ENCODE measurements around the gene PRIMA1. TPM values are rescaled to one million over a fixed set of nuclear protein-coding genes. Genes with fewer than 3 reads are reported as not detected.

PRIMA1 gene
- total RNA-seq, 2 donors from 2014 or later = not detected

DNA sequence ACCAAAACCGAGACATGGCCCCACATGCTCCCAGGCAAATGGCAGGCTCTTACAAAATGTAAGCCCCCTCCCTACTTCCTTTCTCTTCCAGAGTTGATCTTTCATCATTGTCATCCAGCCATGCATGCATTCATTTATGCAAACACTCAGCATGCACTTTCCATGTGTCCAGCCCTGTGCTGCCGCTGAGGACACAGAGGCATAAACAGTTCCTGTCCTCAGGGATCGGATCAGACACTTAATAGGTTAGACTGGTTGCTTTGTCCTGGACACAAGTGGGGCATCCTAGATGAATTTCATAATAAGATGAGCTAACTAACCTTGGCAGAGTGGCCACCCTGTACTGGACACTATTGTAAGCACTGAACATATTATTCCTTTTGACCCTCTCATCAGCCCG lies 23.1 kb downstream of the PRIMA1 start:
- H3K36me3 Mint-ChIP-seq (ENCODE audit: insufficient read depth in 2 of 2) = no peaks in the 10 kb centered on the region
- DNase-seq = no peak
- no peak for ATAC-seq (replicated peaks in 1 of 2)
- no peaks in the 10 kb centered on the region for H3K9me3 Mint-ChIP-seq
- no peaks in the 10 kb centered on the region for H3K4me1 Mint-ChIP-seq (ENCODE audit: low read depth)
- no peak overlapping the region for H3K27ac Mint-ChIP-seq
- H3K4me3 Mint-ChIP-seq = no peak overlapping the region
- peaks cover 20% of the 10 kb centered on the region for H3K27me3 Mint-ChIP-seq (ENCODE audit: low read depth)

DNA sequence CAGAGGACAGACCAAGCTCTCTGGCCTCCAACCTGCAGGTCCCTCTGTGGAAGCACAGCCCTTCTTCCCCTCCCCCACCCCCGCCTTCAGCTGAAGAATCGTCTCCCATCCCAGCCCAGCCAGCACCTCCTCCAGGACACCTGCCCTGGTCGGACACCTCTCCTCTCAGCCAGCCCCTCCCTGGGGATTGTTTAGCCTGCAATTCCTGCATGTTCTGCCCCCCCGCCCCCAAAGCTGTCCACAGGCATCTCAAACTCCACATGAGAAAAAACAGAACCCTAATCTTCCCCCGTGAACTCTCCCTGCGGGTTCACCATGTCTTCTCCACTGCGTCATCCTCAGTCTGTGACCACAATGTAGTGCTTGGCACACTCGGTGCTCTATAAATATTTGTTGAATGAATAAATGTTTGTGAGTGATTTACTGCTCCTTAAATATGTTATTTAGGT lies 24.1 kb downstream of the PRIMA1 start:
- H3K36me3 Mint-ChIP-seq (ENCODE audit: insufficient read depth in 2 of 2) = no peaks in the 10 kb centered on the region
- H3K27ac Mint-ChIP-seq = no peak overlapping the region
- no peaks in the 10 kb centered on the region for H3K4me1 Mint-ChIP-seq (ENCODE audit: low read depth)
- H3K27me3 Mint-ChIP-seq (ENCODE audit: low read depth) = peaks cover 29% of the 10 kb centered on the region
- H3K9me3 Mint-ChIP-seq = no peaks in the 10 kb centered on the region
- H3K4me3 Mint-ChIP-seq = no peak overlapping the region
- DNase-seq (no peak), ATAC-seq (replicated peaks in 1 of 2) (no peak)

DNA sequence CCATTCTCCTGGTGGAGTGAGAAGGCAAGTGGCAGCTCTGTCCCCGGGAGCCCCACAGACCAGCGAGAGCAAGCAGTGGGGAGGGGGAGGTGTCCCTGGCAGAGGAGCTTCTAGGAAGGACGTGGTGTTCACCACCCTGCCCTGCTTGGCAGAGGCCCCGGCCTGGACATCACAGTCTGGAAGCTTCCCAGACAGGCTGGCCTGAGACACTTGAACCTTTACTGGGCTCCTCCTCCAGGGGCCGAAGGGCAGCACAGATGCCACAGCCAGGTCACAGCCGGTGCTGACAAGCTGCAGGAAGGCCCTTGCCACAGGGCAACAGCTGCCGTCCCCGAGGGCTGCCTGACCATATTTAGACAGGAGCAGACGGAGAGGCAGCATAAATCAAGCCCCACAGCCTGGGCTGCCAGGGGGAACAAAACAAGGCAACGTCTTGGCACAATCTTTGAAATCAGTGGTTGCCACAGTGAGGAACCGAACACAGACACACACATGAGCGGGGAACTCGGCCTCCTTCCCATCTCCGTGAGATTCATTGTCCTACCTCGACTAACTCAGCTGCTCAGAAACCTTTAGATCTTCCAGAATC lies 28.5 kb downstream of the PRIMA1 start:
- H3K9me3 Mint-ChIP-seq = no peaks in the 10 kb centered on the region
- H3K4me1 Mint-ChIP-seq (ENCODE audit: low read depth) = no peaks in the 10 kb centered on the region
- peaks cover 29% of the 10 kb centered on the region for H3K27me3 Mint-ChIP-seq (ENCODE audit: low read depth)
- no peak overlapping the region for H3K4me3 Mint-ChIP-seq
- H3K36me3 Mint-ChIP-seq (ENCODE audit: insufficient read depth in 2 of 2) = no peaks in the 10 kb centered on the region
- DNase-seq = no peak
- no peak for ATAC-seq (replicated peaks in 1 of 2)
- H3K27ac Mint-ChIP-seq = no peak overlapping the region

DNA sequence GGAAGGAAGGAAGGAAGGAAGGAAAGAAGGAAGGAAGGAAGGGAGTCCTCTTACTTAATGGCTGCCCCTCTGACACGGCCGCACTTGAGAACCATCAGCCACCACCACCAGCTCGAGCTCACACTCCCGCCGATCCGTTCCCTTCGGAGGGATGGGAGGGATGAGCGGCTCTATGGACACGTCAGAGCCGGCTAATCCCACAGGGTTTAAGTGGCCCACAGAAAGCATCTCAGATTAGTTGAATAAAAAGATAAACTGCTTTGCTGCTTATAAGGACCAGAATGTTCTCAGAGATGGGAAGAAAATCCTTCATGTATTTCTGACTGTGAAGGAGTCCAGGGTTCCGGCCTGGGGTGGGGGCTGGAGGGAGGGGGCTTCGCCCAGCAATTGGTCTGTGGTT lies 31.1 kb downstream of the PRIMA1 start:
- DNase-seq = no peak
- no peaks in the 10 kb centered on the region for H3K4me1 Mint-ChIP-seq (ENCODE audit: low read depth)
- H3K27me3 Mint-ChIP-seq (ENCODE audit: low read depth) = peaks cover 23% of the 10 kb centered on the region
- no peak overlapping the region for H3K4me3 Mint-ChIP-seq
- H3K36me3 Mint-ChIP-seq (ENCODE audit: insufficient read depth in 2 of 2) = no peaks in the 10 kb centered on the region
- H3K27ac Mint-ChIP-seq = no peak overlapping the region
- no peaks in the 10 kb centered on the region for H3K9me3 Mint-ChIP-seq
- no peak for ATAC-seq (replicated peaks in 1 of 2)

DNA sequence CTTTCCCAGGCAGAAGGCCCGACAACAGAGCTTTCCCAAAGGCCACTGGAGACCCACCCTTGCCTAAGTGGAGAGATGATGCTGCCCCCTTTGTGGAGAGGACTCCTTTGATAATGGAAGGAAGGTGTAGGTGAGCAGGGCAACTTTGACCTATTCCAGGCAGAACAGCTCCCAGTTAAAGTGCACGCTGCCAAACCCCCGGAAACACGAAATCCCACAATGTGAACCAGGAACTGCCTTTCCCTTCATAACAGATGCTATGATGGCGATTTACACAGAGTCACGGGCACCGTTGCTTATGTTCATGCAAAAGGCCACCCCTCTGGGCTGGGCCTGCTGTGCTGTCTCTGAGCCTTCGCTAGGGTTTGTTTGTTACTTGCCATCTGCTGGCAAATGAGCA lies 34.6 kb downstream of the PRIMA1 start:
- H3K27ac Mint-ChIP-seq = no peak overlapping the region
- H3K4me3 Mint-ChIP-seq = no peak overlapping the region
- H3K9me3 Mint-ChIP-seq = no peaks in the 10 kb centered on the region
- peaks cover 4% of the 10 kb centered on the region for H3K4me1 Mint-ChIP-seq (ENCODE audit: low read depth)
- no peaks in the 10 kb centered on the region for H3K36me3 Mint-ChIP-seq (ENCODE audit: insufficient read depth in 2 of 2)
- DNase-seq (no peak), ATAC-seq (replicated peaks in 1 of 2) (no peak)
- peaks cover under 1% of the 10 kb centered on the region for H3K27me3 Mint-ChIP-seq (ENCODE audit: low read depth)

DNA sequence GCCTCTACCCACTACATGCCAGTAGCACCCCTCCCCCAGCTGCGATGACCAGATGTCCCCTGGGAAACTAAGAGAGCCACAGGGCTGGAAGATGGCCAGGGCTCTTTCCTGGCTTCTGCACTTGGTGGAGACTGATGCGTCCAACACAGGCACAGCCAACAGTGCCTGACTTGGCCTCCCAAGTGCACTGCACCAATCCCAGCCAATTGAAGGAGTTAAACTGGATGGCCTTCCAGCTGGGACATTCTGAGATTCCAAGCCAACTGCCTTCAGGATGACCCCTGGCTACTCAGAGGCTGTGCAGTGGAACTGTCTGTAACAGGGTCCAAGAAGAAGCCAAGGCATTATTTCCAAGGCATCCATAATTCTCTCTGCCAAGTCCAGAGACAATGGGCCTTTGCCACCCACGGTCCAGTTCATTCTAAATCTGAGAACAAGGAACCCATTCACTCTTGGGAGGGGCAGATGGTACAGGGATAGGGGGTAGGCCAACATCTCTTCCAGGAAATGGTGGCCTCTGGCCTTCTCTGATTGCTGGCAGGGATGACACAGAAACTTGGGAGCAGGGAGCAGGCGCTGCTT lies 35.2 kb downstream of the PRIMA1 start:
- no peak for ATAC-seq (replicated peaks in 1 of 2)
- Mint-ChIP-seq H3K27ac (no peak overlapping the region), H3K4me3 (no peak overlapping the region), H3K9me3 (no peaks in the 10 kb centered on the region), H3K27me3 (ENCODE audit: low read depth) (no peaks in the 10 kb centered on the region), H3K4me1 (ENCODE audit: low read depth) (peaks cover 4% of the 10 kb centered on the region), H3K36me3 (ENCODE audit: insufficient read depth in 2 of 2) (no peaks in the 10 kb centered on the region)
- no peak for DNase-seq

DNA sequence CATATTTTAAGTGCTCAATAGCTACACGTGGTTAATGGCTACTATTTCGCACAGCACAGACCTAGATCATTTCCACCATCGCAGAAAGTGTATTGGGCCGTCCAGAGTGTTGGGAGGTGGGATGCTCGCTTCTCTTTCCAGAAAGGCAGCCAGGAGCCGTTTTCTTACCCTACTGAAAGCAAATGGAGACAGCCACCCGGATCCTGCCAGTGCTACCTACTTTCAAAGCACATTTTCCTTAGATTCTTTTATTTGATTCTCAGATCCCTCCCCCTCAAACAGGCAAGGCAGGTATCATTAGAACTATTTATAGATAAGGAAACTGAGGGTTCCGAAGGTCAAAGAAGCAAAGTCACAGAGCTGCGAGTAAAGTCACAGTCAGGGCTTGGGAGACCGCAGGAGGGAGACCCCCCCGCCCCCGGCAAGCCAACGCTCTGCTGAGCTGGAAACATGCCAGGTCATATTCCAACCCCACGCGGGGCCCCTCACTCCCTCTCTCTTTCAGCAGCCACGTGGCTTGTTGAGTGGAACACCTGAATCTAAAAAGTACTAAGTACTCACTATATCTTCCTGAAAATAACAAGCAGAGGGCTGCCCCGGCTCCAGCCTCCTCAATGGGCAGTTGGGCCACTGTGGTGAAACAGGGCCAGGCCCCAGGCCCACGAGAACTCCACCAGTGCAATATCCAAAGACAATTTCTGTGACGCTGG lies 36.2 kb downstream of the PRIMA1 start:
- DNase-seq (no peak), ATAC-seq (replicated peaks in 1 of 2) (no peak)
- Mint-ChIP-seq H3K27me3 (ENCODE audit: low read depth) (no peaks in the 10 kb centered on the region), H3K9me3 (peaks cover 0 to 6% of the 10 kb centered on the region in 2 donors), H3K4me3 (no peak overlapping the region), H3K4me1 (ENCODE audit: low read depth) (peaks cover 4% of the 10 kb centered on the region), H3K27ac (no peak overlapping the region), H3K36me3 (ENCODE audit: insufficient read depth in 2 of 2) (no peaks in the 10 kb centered on the region)

DNA sequence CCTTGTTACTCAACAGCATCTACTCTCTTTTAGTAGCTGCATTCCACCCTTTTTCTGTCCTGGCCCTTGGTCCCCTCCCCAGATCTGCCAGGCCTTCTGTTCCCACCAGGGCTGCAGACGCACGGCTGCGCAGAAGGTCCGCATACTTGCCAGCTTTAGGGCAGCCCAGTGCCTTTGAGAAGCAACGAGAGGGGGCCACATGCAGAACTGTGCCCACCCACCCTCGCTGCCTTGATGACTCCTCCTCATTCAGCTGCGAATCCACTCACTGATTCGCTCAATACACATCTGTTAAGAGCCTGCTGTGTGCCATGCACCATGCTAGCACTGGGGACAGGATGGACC lies 39.2 kb downstream of the PRIMA1 start:
- H3K9me3 Mint-ChIP-seq = peaks cover 0 to 6% of the 10 kb centered on the region in 2 donors

DNA sequence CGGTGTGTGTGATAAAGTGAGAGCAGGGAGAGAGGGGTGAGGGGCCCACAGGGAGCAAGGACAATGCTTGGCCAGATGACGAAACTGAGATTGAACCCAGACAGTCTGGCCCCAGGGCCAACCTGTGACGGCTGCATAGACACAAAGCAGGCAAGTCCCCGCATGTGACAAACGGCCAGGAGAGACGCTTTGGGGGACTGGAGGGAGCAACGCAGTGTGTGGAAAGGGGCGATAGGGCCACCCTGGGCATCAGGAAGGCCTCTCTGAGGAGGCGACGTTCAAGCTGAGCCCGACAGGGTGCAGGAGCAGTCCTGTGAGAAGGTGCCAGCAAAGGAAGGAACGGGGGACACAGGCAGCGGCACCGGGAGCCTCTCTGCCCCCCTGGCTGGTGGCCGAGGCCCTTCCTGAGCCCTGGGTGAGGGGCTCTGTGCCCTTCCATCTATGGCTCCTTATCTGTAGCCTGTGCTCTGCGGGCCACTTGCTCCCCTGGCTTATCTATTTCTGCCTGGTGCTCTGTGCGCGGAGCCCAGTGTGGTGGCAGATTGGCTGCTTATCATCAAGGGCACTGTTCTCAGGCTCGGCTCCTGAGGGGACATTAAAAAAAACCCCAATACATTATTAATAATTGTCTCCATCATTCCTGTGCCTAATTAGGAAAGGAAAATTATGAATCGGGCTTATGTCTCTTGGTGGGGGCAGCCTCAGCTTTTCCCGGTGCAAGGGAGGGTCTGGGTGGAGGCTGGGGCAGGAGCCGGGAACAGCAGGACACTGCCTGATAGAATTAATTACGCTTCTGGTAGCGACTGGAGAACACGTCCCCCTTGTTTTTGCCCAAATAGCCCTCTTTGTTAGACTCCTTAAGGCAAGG lies 39.8 kb downstream of the PRIMA1 start:
- no peaks in the 10 kb centered on the region for H3K27me3 Mint-ChIP-seq (ENCODE audit: low read depth)
- no peak overlapping the region for H3K27ac Mint-ChIP-seq
- H3K36me3 Mint-ChIP-seq (ENCODE audit: insufficient read depth in 2 of 2) = no peaks in the 10 kb centered on the region
- peaks cover 4% of the 10 kb centered on the region for H3K4me1 Mint-ChIP-seq (ENCODE audit: low read depth)
- no peak overlapping the region for H3K4me3 Mint-ChIP-seq
- no peak for ATAC-seq (replicated peaks in 1 of 2)
- no peak for DNase-seq
- H3K9me3 Mint-ChIP-seq = peaks cover 0 to 6% of the 10 kb centered on the region in 2 donors

More for the DNA sequence above, 39.2 kb downstream of the PRIMA1 start:
- Mint-ChIP-seq H3K27me3 (ENCODE audit: low read depth) (no peaks in the 10 kb centered on the region), H3K4me3 (no peak overlapping the region), H3K36me3 (ENCODE audit: insufficient read depth in 2 of 2) (no peaks in the 10 kb centered on the region), H3K4me1 (ENCODE audit: low read depth) (peaks cover 4% of the 10 kb centered on the region), H3K27ac (no peak overlapping the region)
- ATAC-seq (replicated peaks in 1 of 2) (no peak), DNase-seq (no peak)

DNA sequence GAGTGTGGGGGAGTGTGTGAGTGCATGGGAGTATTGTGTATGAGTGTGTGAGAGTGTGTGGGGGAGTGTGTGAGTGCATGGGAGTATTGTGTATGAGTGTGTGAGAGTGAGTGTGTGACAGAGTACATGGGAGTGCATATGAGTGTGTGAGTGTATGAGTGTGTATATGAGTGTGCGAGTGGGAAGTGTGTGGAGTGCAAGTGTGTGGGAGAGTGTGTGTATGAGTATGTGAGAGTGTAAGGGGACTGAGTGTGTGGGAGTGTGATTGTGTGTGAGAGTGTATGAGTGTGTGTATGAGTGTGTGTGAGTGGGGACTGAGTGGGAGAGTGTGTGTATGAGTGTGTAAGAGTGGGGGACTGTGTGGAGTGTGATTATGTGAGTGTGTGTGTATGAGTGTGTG lies 40.7 kb downstream of the PRIMA1 start:
- H3K9me3 Mint-ChIP-seq = peaks cover 0 to 6% of the 10 kb centered on the region in 2 donors
- no peak overlapping the region for H3K27ac Mint-ChIP-seq
- no peaks in the 10 kb centered on the region for H3K27me3 Mint-ChIP-seq (ENCODE audit: low read depth)
- ATAC-seq (replicated peaks in 1 of 2) (no peak), DNase-seq (no peak)
- H3K4me1 Mint-ChIP-seq (ENCODE audit: low read depth) = peaks cover 4% of the 10 kb centered on the region
- H3K4me3 Mint-ChIP-seq = no peak overlapping the region
- H3K36me3 Mint-ChIP-seq (ENCODE audit: insufficient read depth in 2 of 2) = no peaks in the 10 kb centered on the region

DNA sequence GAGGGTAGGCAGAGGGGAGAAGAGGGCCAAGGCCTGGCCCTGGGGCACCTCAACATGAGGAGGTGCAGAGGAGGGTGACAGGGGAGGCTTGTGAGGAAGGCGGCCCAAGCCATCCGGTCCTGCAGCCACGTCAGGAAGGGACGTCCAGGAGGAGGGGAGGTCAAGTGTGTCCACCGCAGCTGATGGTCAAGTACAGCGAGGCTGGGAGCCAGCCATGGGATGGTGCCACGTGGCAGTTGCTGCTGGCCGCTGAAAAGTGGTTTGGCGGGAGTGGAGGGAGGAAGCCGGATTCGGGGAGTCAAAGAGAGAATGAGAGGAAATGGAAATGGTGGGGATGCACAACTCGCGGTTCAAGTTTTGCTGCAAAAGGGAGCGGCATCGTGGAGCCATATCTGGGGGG lies 41.2 kb downstream of the PRIMA1 start:
- H3K4me3 Mint-ChIP-seq = no peak overlapping the region
- H3K36me3 Mint-ChIP-seq (ENCODE audit: insufficient read depth in 2 of 2) = no peaks in the 10 kb centered on the region
- H3K9me3 Mint-ChIP-seq = peaks cover 0 to 6% of the 10 kb centered on the region in 2 donors
- DNase-seq = no peak
- H3K4me1 Mint-ChIP-seq (ENCODE audit: low read depth) = peaks cover 4% of the 10 kb centered on the region
- ATAC-seq (replicated peaks in 1 of 2) = no peak
- H3K27me3 Mint-ChIP-seq (ENCODE audit: low read depth) = no peaks in the 10 kb centered on the region
- no peak overlapping the region for H3K27ac Mint-ChIP-seq

DNA sequence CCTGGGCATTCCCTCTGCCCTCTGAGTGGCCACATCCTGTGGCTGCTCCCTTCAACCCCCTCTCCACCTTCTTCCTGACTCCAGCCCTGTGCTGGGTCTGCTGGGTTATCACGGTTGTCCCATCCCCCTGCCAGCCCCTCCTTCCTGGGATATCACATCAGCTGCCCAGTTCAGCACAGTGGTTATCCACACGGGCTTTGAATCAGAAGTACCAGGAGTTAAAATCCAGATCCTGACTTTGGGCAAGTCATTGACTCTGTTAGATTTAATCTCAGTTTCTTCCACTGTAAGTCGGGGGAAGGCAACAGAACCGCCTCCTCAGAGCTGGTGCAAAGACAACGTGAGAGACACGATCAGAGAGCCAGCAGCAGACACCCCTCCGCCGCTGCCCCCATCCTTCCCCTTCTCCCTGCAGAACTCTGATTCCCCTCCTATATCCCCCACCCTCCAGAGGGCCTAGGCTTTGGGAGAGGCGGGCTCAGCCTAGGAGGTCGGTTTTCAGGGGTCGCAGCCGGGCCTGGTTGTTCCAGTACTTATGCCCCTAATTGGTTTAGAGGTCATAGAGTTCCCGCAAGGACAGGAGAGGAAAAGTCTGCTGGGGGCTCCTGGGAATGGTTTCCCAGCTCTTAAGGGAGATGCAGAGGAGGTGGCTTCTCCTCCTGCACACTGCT lies 42.5 kb downstream of the PRIMA1 start:
- Mint-ChIP-seq H3K27me3 (ENCODE audit: low read depth) (no peaks in the 10 kb centered on the region), H3K4me1 (ENCODE audit: low read depth) (peaks cover 4% of the 10 kb centered on the region), H3K9me3 (peaks cover 0 to 6% of the 10 kb centered on the region in 2 donors), H3K4me3 (no peak overlapping the region), H3K36me3 (ENCODE audit: insufficient read depth in 2 of 2) (no peaks in the 10 kb centered on the region), H3K27ac (no peak overlapping the region)
- ATAC-seq (replicated peaks in 1 of 2) (no peak), DNase-seq (no peak)

DNA sequence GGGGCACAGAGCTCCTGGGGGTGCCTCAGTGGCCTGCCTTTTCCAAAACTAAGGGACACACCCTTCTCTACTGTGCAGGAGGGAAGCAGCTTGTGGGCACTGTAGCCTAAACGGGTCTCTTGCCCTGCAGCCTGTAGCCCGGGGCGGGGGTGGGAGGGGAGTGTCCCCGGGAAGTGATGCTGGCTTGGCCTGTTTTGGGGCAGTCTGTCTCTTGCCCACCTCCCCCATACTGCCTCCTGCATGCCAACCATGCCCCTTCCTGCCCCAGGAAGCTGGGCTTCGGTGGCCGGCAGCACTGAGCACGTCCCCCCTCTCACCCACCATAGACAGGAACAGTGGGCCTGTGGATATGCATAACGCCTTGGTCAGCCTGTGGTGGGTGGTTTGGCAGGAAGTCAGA lies 43.4 kb downstream of the PRIMA1 start:
- ATAC-seq (replicated peaks in 1 of 2) (no peak), DNase-seq (no peak)
- no peaks in the 10 kb centered on the region for H3K27me3 Mint-ChIP-seq (ENCODE audit: low read depth)
- H3K27ac Mint-ChIP-seq = no peak overlapping the region
- no peak overlapping the region for H3K4me3 Mint-ChIP-seq
- H3K9me3 Mint-ChIP-seq = peaks cover 0 to 6% of the 10 kb centered on the region in 2 donors
- H3K36me3 Mint-ChIP-seq (ENCODE audit: insufficient read depth in 2 of 2) = no peaks in the 10 kb centered on the region
- peaks cover 4% of the 10 kb centered on the region for H3K4me1 Mint-ChIP-seq (ENCODE audit: low read depth)

All from activated T-cell treated with anti-CD3 and anti-CD28 coated beads, Interleukin-2, amount 50 U/mL, for 72 hours (primary cell).